IPS-20b (cell line): ENCODE data around the gene LRBA.

Source experiments
- H3K27ac ChIP-seq: one replicate; pipeline ENCODE4 v1.5.1; 2013; ENCODE audit warnings: low read length
- H3K27me3 ChIP-seq: 2 replicates; pipeline ENCODE4 v1.6.1; 2013; ENCODE audit warnings: mild to moderate bottlenecking, low read length, inconsistent platforms; ENCODE audit not compliant: insufficient read depth
- H3K36me3 ChIP-seq: 2 replicates; pipeline ENCODE4 v1.6.1; 2013; ENCODE audit warnings: low read depth, mild to moderate bottlenecking, inconsistent platforms, low read length, moderate library complexity; ENCODE audit not compliant: insufficient read depth
- H3K4me1 ChIP-seq: 2 replicates; pipeline ENCODE4 v1.6.1; 2013; ENCODE audit warnings: mild to moderate bottlenecking, control low read depth, inconsistent platforms, low read length, moderate library complexity; ENCODE audit not compliant: insufficient read depth
- H3K4me3 ChIP-seq: 2 replicates; pipeline ENCODE4 v1.5.1; 2013; ENCODE audit warnings: mild to moderate bottlenecking, low read length, inconsistent platforms
- H3K9ac ChIP-seq: 2 replicates; pipeline ENCODE4 v1.6.1; 2013; ENCODE audit warnings: low read depth, mild to moderate bottlenecking, inconsistent platforms, low read length, moderate library complexity
- H3K9me3 ChIP-seq: 2 replicates; pipeline ENCODE4 v1.6.1; 2013; ENCODE audit warnings: mild to moderate bottlenecking, low read depth, low read length, inconsistent platforms; ENCODE audit not compliant: insufficient read depth

LRBA gene

DNA sequence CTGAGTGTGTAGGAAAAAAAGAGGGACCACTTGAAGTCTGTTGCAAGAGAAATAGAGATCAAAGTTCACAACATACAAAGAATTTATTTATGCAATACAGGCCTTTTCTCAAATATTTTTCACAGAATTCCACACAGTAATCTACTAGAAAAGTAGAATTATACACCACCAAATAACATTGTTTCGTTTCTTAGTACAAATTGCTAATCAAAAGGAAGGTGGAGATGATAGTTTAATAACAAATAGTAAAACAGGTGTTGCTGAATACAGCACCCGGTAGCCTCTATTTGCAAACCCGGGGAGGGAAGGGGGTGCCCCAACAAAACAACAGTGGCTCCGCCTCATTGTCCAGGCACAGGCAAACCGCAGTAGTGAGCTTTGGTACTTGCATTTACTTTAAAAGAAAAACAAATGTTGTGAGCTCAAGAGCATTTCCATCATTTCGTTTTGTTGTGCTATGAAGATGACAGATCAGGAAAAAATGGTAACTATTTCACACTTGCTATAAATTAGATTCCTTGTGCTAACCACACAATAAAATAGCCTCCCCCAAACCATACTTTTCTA lies 750.4 kb downstream of the LRBA start:
- no peaks in the 10 kb centered on the region for H3K27me3 ChIP-seq
- no peak overlapping the region for H3K9ac ChIP-seq
- no peak overlapping the region for H3K27ac ChIP-seq
- H3K4me3 ChIP-seq = no peak overlapping the region
- H3K9me3 ChIP-seq = no peaks in the 10 kb centered on the region
- H3K36me3 ChIP-seq = no peaks in the 10 kb centered on the region; the same call in 1 of the 2 replicates
- H3K4me1 ChIP-seq = peaks cover 3% of the 10 kb centered on the region; the same call in 1 of the 2 replicates

- H3K36me3 ChIP-seq = no peaks in the 10 kb centered on the region
- H3K9me3 ChIP-seq = no peaks in the 10 kb centered on the region
- peaks cover 9% of the 10 kb centered on the region; the same call in 1 of the 2 replicates for H3K4me1 ChIP-seq
- no peaks in the 10 kb centered on the region for H3K27me3 ChIP-seq
- H3K4me3 ChIP-seq = no peak overlapping the region
- H3K27ac ChIP-seq = no peak overlapping the region
- H3K9ac ChIP-seq = no peak overlapping the region
Observed at GRCh38 chr4:150262611-150263010, 752.5 kb downstream of the LRBA start.

DNA sequence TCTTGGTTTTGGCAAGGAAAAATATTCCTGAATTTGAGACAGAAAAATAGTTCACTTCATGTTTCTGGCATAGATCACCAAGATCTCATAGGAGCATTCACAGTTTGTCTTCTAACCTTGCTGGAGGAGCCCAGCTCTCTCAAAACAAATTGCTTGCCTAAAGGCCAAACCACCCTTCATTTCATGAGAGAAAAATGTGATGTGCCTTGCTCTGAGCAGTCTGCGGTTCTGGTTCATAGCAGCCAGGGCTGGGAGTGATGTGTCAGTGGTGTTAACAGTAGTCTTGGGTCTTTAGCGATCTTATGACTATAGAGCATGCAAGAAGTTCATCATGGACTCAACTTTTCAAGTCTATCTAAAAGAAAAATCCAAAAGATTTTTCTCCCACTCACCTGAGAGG lies 753.5 kb downstream of the LRBA start:
- Histone ChIP-seq H3K36me3 (no peaks in the 10 kb centered on the region), H3K27ac (no peak overlapping the region), H3K4me1 (peaks cover 9% of the 10 kb centered on the region; the same call in 1 of the 2 replicates), H3K27me3 (no peaks in the 10 kb centered on the region), H3K9ac (no peak overlapping the region), H3K9me3 (no peaks in the 10 kb centered on the region), H3K4me3 (no peak overlapping the region)

DNA sequence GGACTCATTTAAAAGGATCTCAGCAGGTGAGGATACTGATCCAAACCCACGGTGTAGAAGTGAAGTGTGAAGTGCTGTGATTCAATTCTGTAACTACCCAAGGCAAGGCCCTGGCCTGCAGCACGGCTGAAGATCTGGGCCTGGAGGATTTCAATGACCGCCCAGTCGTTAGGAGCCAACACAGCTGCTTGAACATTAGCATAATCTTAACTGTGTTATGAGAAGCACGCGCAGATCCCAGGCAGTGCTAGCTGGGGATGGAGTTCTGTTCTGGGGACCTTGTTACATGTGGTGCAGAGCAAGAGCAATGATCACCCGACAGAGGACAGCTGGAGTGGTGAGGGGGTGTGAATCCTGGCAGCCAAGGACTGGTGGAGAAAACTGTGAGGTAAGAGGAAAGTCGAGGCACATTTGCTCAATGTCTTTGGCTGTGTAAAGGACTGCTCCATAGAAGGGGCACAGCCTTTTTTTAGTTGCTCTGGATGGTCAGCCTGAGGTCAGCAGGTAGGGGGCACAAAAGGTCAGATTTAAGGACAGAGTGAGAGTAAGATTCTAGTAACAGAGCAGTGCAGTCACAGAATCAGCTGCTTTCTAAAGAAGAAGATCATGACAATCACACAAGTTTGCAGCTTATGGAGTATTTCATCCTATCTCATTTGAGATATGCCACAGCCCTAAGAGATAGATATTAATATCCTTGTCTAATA lies 755.1 kb downstream of the LRBA start:
- Histone ChIP-seq H3K4me1 (peaks cover 9% of the 10 kb centered on the region; the same call in 1 of the 2 replicates), H3K36me3 (no peaks in the 10 kb centered on the region), H3K9ac (no peak overlapping the region), H3K27ac (no peak overlapping the region), H3K9me3 (no peaks in the 10 kb centered on the region), H3K4me3 (no peak overlapping the region), H3K27me3 (no peaks in the 10 kb centered on the region)

- Histone ChIP-seq H3K9me3 (no peaks in the 10 kb centered on the region), H3K4me1 (peaks cover 9% of the 10 kb centered on the region; the same call in 1 of the 2 replicates), H3K27ac (no peak overlapping the region)
Observed at GRCh38 chr4:150258569-150258968, 756.5 kb downstream of the LRBA start.

GRCh38 chr4:150256841-150257730 lies 758.0 kb downstream of the LRBA start:
- no peak overlapping the region for H3K9ac ChIP-seq
- no peaks in the 10 kb centered on the region for H3K36me3 ChIP-seq
- H3K27me3 ChIP-seq = no peaks in the 10 kb centered on the region
- no peaks in the 10 kb centered on the region for H3K9me3 ChIP-seq
- no peak overlapping the region for H3K4me3 ChIP-seq
- peaks cover 9% of the 10 kb centered on the region; the same call in 1 of the 2 replicates for H3K4me1 ChIP-seq
- H3K27ac ChIP-seq = no peak overlapping the region

More at GRCh38 chr4:150258569-150258968, 756.5 kb downstream of the LRBA start:
- no peaks in the 10 kb centered on the region for H3K27me3 ChIP-seq
- no peaks in the 10 kb centered on the region for H3K36me3 ChIP-seq
- no peak overlapping the region for H3K4me3 ChIP-seq
- H3K9ac ChIP-seq = no peak overlapping the region

GRCh38 chr4:150256225-150256620 lies 758.9 kb downstream of the LRBA start:
- H3K27ac ChIP-seq = no peak overlapping the region
- H3K9ac ChIP-seq = no peak overlapping the region
- H3K4me3 ChIP-seq = no peak overlapping the region

GRCh38 chr4:150255610-150256224 lies 759.4 kb downstream of the LRBA start:
- Histone ChIP-seq H3K9ac (no peak overlapping the region), H3K9me3 (no peaks in the 10 kb centered on the region), H3K27ac (no peak overlapping the region), H3K4me3 (no peak overlapping the region), H3K4me1 (peaks cover 9% of the 10 kb centered on the region; the same call in 1 of the 2 replicates), H3K36me3 (no peaks in the 10 kb centered on the region), H3K27me3 (no peaks in the 10 kb centered on the region)

More at GRCh38 chr4:150256225-150256620, 758.9 kb downstream of the LRBA start:
- Histone ChIP-seq H3K27me3 (no peaks in the 10 kb centered on the region), H3K9me3 (no peaks in the 10 kb centered on the region), H3K4me1 (peaks cover 9% of the 10 kb centered on the region; the same call in 1 of the 2 replicates), H3K36me3 (no peaks in the 10 kb centered on the region)

DNA sequence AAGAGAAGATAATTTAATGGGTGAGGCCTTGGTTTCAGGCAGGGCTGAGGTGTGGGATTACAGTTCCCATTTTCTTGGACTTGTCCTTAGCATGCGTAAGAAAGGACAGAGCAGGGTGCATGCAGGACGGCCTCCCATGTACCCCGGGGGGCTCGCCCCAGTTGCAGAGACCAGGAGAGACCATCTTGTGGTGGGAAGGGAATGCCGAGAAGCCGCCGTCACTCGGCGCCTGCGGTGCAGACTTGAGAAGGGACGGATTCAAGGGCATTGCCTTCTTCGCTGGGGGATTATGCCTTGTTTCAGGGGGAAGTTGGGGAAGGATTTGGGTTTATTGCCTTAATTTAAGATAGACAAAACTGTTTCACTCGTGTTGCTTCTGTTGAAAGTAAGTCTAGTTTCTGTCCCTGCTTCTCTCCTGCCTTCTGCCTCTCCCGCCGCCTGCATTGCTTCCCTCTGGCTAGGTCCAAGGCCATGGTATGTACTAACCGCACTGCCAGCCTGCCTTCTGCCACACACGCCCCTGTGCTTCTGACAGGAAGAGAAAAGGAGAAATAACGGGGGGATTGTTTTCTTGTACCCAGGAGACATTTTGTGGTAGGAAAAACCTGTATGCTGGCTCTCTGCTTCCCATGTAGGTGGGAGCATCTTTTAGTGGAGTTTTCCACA lies 761.0 kb downstream of the LRBA start:
- no peaks in the 10 kb centered on the region for H3K27me3 ChIP-seq
- no peak overlapping the region for H3K9ac ChIP-seq
- peaks cover 3% of the 10 kb centered on the region; the same call in 1 of the 2 replicates for H3K4me1 ChIP-seq
- no peak overlapping the region for H3K27ac ChIP-seq
- H3K4me3 ChIP-seq = no peak overlapping the region
- H3K36me3 ChIP-seq = no peaks in the 10 kb centered on the region
- no peaks in the 10 kb centered on the region for H3K9me3 ChIP-seq

- Histone ChIP-seq H3K9ac (no peak overlapping the region), H3K9me3 (no peaks in the 10 kb centered on the region), H3K36me3 (no peaks in the 10 kb centered on the region), H3K4me3 (no peak overlapping the region), H3K4me1 (peaks cover 2% of the 10 kb centered on the region; the same call in 1 of the 2 replicates), H3K27ac (no peak overlapping the region), H3K27me3 (no peaks in the 10 kb centered on the region)
Observed at GRCh38 chr4:150253416-150253815, 761.7 kb downstream of the LRBA start.

- H3K4me1 ChIP-seq = peaks cover 2% of the 10 kb centered on the region; the same call in 1 of the 2 replicates
- H3K4me3 ChIP-seq = no peak overlapping the region
- no peak overlapping the region for H3K9ac ChIP-seq
- H3K36me3 ChIP-seq = no peaks in the 10 kb centered on the region
- H3K9me3 ChIP-seq = no peaks in the 10 kb centered on the region
- H3K27ac ChIP-seq = no peak overlapping the region
- no peaks in the 10 kb centered on the region for H3K27me3 ChIP-seq
Observed at GRCh38 chr4:150252741-150253140, 762.3 kb downstream of the LRBA start.
